DMS114 treated with DMSO at 0.1 percent for 48 hours (cell line): Measurements from ENCODE around the gene PPARD.
"Not testable (repeated sequence)": the region's sequence is repeated elsewhere in the genome, so short reads cannot be mapped to it uniquely, and the experiment has no call there.

Experiments
- DNase-seq: peaks from one replicate; lab custom pipeline; 2025; ENCODE audit not compliant: unreplicated experiment; lab: John Stamatoyannopoulos, UW

PPARD gene

DNA sequence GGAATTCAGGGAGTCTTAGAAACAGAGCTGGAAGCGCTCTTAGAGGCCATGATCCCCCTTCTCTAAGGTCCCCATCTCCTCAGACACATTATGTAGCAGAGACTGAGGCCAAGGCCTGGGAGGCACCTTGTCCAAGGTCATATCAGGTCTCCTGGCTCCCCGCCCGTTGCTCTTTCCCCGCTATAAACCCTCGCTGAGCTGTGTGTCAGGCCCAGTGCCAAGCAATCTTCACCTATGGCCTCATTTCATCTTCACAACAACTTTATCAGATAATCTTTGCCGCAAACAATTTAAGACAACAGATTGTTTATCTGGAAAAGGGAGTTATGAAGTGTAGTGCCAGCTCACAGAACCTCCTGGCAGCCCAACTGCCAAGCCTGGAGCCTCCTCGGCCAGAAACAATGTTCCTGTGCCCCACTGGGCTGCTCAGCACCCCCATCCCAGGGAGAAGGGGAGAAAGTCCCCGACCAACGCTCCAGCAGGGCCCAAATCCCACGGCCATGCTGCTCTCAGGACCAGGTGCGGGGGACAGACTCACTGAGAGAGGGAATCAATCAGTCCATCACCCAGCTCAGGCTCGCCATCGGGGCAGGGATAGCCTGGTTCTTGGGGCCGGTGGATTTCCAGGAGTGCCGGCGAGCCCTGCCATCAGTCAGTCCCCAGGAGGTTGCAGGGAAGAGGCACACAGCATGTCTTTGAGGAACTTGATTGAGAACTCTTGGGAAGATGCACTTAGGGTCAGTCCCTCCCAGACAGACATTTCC, 92.9 kb downstream of the PPARD start:
- DNase-seq, result no peak

DNA sequence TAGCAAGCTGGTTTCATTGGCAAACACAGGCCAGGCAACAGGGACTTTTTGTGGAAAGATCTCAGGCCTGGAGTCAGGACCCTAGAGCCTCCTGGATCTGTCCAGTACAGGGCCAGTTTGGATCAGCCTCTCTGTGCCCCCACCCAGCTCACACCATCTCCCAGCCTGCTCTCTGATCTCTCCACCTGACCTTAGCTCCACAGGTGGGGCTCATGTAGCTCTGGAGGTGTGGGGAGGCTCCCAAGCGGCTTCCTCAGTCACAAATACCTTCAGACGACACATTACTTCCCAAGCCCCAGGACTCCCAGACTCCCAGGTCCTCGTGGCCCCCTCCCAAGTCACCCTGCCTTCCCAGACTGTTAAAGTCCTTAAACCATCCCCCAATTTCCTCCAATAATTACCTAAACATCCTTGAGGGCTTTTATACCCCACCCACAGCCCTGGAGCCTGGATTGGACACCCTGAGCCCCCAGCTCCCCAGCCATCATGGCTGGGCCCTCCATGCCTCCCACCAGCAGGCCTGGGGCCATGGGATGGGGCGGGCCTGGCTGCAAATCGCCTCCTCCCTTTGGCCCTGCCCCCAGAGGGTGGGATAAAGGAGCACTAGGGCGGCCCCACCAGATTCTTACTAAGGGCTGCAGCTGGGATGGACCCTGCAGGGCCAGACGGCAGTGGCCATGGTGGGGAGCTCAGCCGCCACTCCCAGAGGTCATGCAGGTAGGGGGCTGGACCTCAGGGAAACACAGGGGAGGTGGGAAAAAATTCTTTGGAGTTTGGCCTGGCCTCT, 93.9 kb downstream of the PPARD start:
- DNase-seq, result no peak

DNA sequence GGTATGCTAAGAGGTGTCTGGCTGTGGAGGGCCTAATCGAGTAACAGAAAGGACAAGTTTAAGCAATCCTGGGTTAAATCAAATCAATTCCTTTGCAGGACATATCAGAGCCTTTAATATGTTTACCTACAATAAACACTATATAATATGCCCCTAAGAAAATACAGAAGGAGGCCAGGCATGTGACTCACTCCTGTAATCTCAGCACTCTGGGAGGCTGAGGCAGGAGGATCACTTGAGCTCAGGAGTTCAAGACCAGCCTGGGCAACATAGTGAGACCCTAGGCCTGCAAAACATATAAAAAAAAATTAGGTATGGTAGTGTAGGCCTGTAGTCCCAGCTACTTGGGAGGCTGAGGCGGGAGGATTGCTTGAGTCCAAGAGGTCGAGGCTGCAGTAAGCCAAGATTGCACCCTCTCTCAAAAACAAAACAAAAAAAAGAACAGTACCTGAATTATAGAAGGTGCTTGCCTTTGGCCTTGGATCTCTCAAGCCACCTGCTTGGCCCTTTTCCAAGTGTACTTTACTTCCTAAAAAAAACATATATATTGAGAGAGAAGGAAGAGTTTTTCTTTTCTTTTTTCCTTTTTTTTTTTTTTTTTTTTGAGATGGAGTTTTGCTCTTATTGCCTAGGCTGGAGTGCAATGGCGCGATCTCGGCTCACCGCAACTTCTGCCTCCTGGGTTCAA, 96.2 kb downstream of the PPARD start:
- not testable (repeated sequence) for DNase-seq

DNA sequence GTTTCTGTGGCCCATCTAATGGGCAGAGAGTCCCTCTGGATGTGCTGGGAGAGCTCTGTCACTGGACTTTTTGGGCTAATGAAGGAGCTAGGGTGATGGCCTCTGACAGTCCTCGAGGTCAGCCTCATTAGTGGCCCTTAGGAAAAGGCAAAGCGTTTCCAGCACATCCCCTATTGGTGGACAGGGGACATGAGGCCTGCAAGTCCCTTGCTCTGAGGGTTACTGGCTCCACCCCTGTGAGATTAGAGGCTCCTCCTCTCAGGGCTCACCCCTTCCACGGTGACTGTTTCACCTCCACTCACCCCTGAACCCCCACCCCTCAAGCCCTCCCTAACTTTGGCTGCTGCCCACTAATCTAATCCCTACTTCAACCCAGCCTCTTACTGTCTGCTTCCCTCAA, 97.0 kb downstream of the PPARD start:
- DNase-seq, result no peak

DNA sequence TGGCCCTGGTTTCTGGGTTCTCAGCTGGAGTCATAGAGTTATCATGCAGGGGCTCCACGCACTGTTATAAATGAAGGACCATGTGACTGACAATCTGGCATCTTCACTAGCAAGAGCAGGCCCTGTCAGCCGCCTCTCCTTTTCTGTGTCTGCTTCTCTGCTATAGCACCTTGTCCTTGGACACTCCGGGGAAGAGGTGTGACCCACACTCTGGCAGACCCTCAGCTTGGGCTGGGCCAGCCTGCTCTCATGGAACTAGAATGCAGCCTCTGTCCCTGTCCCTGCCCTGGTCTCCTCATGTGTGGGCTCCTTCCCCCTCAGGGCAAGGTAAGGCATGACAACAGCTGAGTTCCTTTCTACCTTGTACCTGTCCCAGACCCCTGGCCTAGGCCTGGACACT, 98.8 kb downstream of the PPARD start:
- DNase-seq, result no peak

DNA sequence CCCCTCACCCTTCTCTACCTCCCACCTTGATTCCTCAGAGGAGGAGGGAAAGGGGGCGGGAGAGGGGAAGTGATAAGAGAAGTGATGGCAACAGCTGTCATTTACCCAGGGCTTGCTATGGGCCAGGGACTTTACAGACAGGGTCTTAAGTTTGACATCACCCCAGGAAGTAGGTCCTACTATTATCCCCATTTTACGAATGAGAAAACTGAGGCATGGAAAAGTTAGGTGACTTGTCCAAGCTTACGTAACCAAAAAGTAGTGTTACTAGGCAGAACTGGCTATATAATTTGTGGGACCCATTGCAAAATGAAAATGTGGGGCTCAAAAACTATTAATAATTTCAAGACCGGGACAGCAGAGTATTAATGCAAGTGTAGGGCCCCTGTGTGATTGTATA, 99.3 kb downstream of the PPARD start:
- DNase-seq, result no peak

DNA sequence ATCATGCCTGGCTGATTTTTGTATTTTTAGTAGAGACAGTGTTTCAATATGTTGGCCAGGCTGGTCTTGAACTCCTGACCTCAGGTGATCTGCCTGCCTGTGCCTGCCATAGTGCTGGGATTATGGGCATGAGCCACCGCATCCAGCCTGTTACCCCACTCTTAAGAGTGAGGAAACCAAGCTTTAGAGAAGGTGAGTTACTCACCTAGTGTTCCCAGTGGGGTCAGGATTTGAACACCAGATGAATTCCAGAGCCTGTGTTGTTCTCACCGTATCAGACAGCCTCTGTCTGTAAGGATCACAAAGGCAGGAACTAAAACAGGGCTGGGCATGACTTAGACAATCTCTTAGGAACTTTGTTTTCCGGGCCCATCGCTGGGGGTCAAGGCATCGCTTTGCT, 100.3 kb downstream of the PPARD start:
- DNase-seq, result no peak

DNA sequence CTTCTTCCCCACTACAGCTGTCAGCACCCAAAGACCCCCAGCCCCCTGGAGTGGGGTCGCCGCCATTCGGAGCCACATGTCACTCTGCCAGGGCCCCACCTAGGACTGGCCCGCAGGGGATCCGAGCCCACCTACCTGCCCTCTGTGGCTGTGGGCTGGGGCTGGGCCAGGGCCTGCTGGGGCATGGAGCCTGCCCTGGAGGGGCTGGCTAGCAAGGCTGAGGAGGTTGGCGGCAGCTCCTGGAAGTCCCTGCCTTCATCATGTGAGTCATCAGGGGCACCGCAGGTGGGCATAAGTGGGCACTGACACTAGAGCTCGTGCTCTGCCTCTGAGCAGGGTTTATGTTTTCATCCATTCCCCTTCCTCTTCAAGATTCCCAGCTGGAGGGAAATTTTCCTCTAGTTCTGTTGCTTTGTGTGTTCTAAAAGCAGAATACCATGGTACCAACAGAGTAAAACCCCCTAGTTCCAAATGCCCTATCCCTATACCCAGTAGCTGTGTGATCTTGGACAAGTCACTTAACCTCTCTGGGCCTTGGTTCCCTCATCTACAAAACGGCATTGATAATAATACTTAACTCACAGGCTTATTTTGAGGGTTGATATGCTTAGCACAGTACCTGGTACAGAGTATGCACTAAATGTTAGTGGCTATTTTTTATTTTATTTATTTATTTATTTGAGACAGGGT, 101.1 kb downstream of the PPARD start:
- no peak for DNase-seq

DNA sequence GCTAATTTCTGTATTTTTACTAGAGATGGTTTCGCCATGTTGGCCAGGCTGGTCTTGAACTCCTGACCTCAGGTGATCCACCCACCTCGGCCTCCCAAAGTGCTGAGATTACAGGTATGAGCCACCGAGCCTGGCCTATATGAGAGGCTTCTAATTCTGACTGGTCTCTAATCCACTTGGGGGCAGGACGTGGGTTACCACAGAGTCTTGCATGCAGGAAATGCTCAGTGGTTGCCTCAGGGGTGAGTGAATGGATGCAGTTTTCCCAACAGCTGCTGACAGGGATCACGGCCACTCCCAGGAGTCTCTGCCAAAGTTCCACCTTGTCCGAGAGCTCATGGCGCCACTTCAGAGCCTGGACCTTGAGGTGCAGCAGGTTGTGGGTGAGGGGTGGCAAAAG, 103.3 kb downstream of the PPARD start:
- DNase-seq, result no peak

DNA sequence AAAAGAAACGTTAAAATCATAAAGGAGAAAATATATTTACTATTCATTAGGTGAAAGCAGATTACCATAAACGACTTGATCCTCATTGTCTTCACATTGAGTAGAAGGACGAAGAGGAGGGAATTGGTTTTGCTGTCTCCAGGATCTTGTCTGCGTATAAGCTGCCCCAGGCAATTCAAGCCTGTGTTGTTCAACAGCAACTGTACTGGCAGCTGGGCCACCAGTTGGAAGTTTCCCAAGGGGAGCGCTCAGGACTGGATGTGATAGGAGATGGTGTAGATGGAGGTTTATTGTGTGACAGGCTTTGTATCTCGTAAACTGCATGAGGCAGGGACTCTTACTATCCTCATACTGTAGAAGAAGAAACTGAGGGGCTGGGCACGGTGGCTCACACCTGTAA, 105.8 kb downstream of the PPARD start:
- no peak for DNase-seq

DNA sequence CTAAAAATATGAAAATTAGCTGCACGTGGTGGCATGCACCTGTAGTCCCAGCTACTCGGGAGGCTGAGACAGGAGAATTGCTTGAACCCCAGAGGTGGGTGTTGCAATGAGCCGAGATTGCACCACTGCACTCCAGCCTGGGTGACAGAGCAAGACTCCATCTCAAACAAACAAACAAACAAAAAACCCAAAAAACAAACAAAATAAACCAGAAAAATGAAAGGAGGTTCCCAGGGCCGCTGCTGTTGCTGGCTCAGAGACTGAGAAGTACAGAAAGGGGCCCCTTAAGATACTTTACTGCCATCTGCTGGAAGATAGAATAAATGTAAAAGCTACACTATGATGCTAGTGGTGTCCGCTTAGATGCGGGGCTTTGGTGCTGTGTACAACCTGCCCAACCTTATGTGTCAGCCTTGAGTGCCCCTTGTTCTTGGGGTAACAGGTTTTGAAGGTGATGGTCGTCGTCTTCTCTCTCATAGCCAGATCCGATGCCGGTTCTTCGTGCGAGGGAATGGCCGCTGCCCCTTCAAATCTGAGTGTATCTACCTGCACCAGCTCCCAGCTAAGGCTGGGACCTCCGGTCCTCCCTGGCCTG, 107.0 kb downstream of the PPARD start:
- DNase-seq, result peak; percentile 93

DNA sequence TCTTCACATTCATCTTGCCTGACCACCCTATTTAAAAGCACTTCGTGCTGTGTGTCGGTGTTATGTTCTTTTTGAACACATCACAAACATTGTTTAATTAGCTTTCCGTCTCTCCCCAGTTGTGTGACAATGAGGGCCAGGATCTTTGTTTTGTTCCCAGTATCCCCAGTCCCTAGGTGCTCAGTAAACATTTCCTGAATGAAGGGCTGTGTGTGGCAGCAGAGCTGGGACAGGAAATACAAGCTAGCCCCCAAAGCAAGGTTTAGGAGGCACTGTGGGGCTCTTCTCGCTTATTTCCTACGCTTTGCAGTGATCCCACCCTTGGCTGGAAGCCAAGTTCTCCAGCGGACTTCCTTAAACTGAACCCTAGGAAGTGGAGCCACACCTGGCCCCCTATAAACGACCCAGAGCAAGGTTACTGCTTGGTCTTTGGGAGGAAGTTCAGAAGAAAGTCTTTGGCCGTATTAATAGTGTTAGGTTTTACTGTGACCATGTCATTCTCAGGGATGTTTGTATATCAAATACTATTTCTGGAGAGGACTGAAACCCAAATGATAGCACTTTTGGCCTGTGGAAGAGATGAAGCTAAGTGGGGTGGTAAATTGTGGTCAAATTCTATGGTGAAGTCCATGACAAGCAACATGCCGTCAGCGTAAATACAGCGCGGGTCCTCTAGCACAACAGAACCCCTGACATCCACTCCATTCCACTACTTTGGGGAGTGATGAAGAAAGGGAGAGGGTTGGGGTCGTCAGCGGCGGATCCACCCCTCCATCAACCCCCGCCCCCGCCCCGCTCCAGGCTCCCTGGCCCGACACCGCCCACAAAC, 109.2 kb downstream of the PPARD start:
- no peak for DNase-seq

DNA sequence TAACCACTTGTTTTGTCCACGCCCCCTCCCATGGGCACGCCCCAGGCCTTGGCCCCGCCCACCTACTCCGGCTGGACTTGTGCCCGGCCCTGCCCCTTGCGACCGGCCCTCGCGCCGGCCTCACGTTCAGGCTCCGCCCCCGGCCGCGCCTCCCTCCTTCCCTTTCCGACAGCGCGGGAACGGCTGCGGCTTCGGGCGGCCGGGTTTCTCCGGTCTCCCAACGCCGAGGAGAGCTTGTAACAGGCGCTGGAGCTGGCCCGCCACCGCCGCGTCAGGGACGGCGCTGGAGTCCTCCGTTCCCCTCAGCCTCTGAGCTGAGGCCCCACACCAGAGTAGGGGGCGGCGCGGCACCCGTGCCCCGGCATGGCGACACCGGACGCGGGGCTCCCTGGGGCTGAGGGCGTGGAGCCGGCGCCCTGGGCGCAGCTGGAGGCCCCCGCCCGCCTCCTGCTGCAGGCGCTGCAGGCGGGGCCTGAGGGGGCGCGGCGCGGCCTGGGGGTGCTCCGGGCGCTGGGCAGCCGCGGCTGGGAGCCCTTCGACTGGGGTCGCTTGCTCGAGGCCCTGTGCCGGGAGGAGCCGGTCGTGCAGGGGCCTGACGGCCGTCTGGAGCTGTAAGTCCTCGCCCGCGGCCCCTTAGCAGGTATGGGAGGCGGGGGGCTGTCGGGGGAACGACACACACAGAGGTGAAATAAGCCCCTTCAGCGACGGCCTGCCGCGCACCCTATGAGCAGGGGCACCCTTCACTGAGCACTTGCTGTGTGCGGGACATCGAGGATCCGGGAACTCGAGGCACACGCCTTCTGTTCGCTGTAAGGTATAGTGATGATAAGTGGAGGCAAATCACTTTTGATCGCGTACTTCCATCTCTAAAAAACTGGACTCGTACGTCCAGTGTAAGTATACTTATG, 110.1 kb downstream of the PPARD start, which contains the start of gene FANCE:
Gene FANCE (plus strand): TSS at position 156 of the 908 bp plus-strand sequence. CDS start 208 bp downstream, at position 364.
- peak; percentile 89 for DNase-seq

DNA sequence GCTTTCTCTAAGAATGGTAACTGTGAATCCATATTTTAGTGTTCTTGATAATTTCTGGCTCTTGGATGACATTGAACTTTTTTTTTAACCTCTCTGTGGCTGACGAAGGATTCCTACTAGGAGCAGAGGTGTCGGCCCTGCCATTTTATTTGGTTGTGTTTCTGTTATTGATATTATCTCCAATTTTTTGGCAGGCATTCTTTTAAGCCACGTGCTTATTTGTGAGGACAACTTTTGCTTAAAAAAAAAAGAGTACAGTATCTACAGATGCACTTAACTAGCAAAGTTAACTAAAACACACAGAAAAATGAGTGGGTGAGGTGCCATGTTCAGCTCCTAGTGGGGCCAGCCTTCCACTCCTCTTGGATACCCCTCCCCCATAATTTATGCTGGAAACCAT, 110.9 kb downstream of the PPARD start:
- no peak for DNase-seq

DNA sequence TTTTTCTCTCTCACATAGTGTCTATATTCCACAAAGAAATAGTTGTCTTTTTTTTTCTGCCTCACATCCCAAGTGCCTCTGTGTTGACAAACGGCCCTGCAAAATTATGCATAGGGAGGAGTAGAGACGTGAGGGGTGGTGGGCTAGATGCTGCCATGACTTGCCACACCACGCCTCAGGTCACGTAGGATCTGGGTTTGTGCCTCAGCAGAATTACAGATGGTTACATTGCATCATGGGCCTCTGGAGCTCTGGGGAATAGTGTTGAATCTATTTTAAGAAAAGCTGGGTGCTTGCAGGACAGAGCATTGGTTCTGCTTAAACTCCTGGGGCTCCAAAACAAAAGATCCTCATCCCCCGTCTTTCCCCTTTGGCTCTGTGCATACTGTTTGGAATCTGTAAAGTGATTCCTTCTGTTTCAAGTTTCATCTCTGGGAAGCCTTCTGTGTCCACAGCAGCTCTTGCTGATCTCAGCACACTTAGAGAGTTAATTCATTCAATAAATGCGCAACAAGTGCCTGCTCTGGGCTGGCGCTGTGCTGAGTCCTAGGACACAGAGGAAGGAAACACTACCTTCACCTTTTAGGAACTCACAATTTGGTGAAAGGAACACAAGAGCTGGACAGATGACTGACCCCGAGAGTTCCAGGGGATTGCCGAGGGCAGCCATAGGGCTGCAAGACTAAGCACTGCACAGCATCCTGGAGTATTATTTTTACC, 112.2 kb downstream of the PPARD start:
- no peak for DNase-seq

DNA sequence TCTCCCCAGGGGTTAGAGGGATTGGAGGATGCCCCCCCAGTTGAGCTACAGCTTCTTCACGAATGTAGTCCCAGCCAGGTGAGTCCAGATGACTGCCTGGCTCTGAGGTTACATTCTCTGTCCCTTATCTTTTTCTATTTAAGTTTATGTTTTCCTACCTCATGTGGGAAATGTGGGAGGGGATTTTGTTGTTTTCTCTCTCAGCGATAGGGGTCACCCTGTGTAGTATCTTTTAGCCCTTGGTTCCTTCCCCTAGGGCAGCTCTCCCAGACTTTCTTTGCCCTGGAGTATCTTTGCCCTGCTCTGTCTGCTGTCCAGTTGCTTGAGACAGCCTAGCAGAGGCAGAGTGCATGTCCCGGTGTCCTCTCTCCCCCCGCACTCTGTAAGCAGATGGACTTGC, 115.5 kb downstream of the PPARD start:
- no peak for DNase-seq

DNA sequence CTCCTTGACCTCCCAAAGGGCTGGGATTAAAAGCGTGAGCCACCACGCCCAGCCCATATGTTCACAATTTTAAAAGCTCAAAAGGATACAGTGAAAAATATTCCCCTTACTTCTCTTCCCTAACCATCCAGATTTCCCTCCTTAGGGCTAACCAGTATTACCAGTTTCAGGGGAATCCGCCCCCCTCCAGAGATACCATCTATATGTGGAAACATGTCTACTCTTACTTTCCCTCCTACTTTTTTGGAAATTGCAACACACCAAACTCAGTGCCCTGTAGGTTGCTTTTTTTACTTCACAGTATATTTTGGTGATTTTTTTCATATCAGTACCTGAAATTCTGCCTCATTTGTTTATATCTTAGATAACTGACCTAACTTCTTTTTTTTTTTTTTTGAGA, 118.9 kb downstream of the PPARD start:
- no peak for DNase-seq

DNA sequence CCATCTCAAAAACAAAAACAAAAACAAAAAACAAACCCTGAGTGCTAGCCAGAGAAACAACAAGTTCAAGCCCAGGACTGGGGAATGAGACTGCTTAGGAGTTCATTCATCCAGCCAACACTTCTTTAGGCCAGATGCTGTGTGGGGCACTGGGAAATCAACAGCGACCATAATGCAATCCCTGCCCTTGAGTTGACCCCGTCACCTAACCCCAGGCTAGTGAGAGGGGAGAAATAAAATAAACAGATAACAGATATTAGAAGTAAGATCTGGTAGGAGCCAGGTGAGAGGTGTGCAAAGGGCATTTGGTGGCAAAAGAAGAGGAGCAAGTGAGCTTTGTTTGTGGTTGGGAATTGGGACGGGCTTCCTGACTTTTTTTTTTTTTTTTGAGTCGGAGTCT, 120.9 kb downstream of the PPARD start:
- DNase-seq, result no peak
